HepG2 (cell line): Measurements from ENCODE around the gene FDPS. TPM values are rescaled to one million over a fixed set of nuclear protein-coding genes. Genes with fewer than 3 reads are reported as not detected.
A peak's percentile ranks its signal among the peaks of the same experiment; 100 is the strongest.

Experiments used
- ARHGAP35 ChIP-seq: sonication (generic); formaldehyde crosslinking; IDR thresholded peaks from 2 replicates; pipeline ENCODE4 v1.9.0; 2022; ENCODE audit warnings: mild to moderate bottlenecking, inconsistent platforms, moderate library complexity, missing genetic modification reagents, borderline replicate concordance
- E2F1 ChIP-seq: sonication (generic); formaldehyde crosslinking; IDR thresholded peaks from 2 replicates; pipeline ENCODE4 v1.5.0; 2020; ENCODE audit warnings: missing genetic modification reagents
- ESRRA ChIP-seq: sonication (generic); formaldehyde crosslinking; IDR thresholded peaks from 2 replicates; pipeline ENCODE4 v1.5.1; 2020; ENCODE audit warnings: mild to moderate bottlenecking, low read depth, missing genetic modification reagents
- GMEB2 ChIP-seq: IDR thresholded peaks from 2 replicates; pipeline ENCODE4 v1.6.1; 2016; ENCODE audit warnings: missing biosample characterization, missing genetic modification reagents, low read depth
- HNRNPLL ChIP-seq: fragments of 200-400 bp; formaldehyde crosslinking; IDR thresholded peaks from 2 replicates; pipeline ENCODE4 v1.6.1; 2017; ENCODE audit warnings: mild to moderate bottlenecking, low read depth, low read length; ENCODE audit not compliant: poor library complexity, severe bottlenecking
- IKZF4 ChIP-seq: sonication (generic); formaldehyde crosslinking; IDR thresholded peaks from 2 replicates; pipeline ENCODE4 v1.5.1; 2020; ENCODE audit warnings: borderline replicate concordance, mild to moderate bottlenecking, low read depth, missing genetic modification reagents; ENCODE audit errors: not compliant biosample characterization
- JDP2 ChIP-seq: sonication (generic); formaldehyde crosslinking; IDR thresholded peaks from 2 replicates; pipeline ENCODE4 v1.8.1; 2022; ENCODE audit warnings: missing genetic modification reagents, borderline replicate concordance
- MXD4 ChIP-seq: IDR thresholded peaks from 2 replicates; pipeline ENCODE4 v1.6.1; 2016; ENCODE audit warnings: mild to moderate bottlenecking, missing biosample characterization, missing genetic modification reagents
- NFAT5 ChIP-seq: sonication (generic); formaldehyde crosslinking; IDR thresholded peaks from 2 replicates; pipeline ENCODE4 v1.4.0; 2020; ENCODE audit warnings: missing genetic modification reagents
- NFE2 ChIP-seq: sonication (generic); formaldehyde crosslinking; IDR thresholded peaks from 2 replicates; pipeline ENCODE4 v1.4.0; 2020; ENCODE audit warnings: missing genetic modification reagents
- NRL ChIP-seq: sonication (generic); formaldehyde crosslinking; IDR thresholded peaks from 2 replicates; pipeline ENCODE4 v1.5.0; 2020; ENCODE audit warnings: missing genetic modification reagents, mild to moderate bottlenecking, moderate library complexity, borderline replicate concordance
- ONECUT2 ChIP-seq: sonication (generic); formaldehyde crosslinking; IDR thresholded peaks from 2 replicates; pipeline ENCODE4 v1.4.0; 2020; ENCODE audit warnings: missing genetic modification reagents
- RBM22 ChIP-seq: fragments of 200-400 bp; formaldehyde crosslinking; optimal IDR thresholded peaks from 2 replicates; pipeline ENCODE3; 2017; ENCODE audit warnings: mild to moderate bottlenecking, low read length, moderate library complexity
- RFX3 ChIP-seq: IDR thresholded peaks from 2 replicates; pipeline ENCODE4 v1.6.1; 2016; ENCODE audit warnings: missing biosample characterization, missing genetic modification reagents
- ZFP90 ChIP-seq: sonication (generic); formaldehyde crosslinking; IDR thresholded peaks from 2 replicates; pipeline ENCODE4 v1.8.0; 2022; ENCODE audit warnings: missing genetic modification reagents, mild to moderate bottlenecking, inconsistent platforms, borderline replicate concordance
- ZHX1 ChIP-seq: sonication (generic); formaldehyde crosslinking; IDR thresholded peaks from 2 replicates; pipeline ENCODE4 v1.8.1; 2022; ENCODE audit warnings: low read depth, mild to moderate bottlenecking, missing genetic modification reagents
- ZNF570 ChIP-seq: sonication (generic); formaldehyde crosslinking; IDR thresholded peaks from 2 replicates; pipeline ENCODE4 v1.4.0; 2020; ENCODE audit warnings: mild to moderate bottlenecking, missing genetic modification reagents, borderline replicate concordance
- polyA plus RNA-seq, 8 experiments: library from polyadenylated mRNA; depleted of rRNA in 3 of 8; stranded (reverse) in 7 of 8; unstranded in 1 of 8; fragments of >200 nt; fragmentation: Illumina TruSeq in 4 of 8; extraction: Trizol in 4 of 8; gene quantifications; 2 replicates each; pipeline versions ENCODE4 v1.2.1 to v1.2.3, GENCODE V29; 2011 to 2016; ENCODE audit warnings: low read depth in 4 of 8, missing spikeins in 1 of 8, mixed read lengths in 1 of 8; ENCODE audit not compliant: insufficient read depth in 1 of 8
- total RNA-seq, 5 experiments: library from RNA; depleted of rRNA; stranded (reverse); fragments of >200 nt; fragmentation: Illumina TruSeq; extraction: Trizol; gene quantifications; 2 replicates each; pipeline ENCODE4 v1.2.3, GENCODE V29; 2016; ENCODE audit warnings: low read depth in 1 of 5

FDPS gene
- total and polyA plus RNA-seq, 2 of the 13 experiments (the other 11 are each of a cell fraction or from before 2014, with no cell fraction given), result 264 to 519 TPM

GRCh38 chr1:155320661-155321617, 12.3 kb downstream of the FDPS start, which contains the start of gene RUSC1 (continued):
- no peak for TF ChIP-seq E2F1 (CRISPR knock-in tag)
- peak; percentile 89 for TF ChIP-seq RBM22
- TF ChIP-seq MXD4 (CRISPR knock-in tag), result no peak
- no peak for TF ChIP-seq ONECUT2 (CRISPR knock-in tag)
- no peak for TF ChIP-seq ZFP90 (CRISPR knock-in tag)
- peak; percentile 64 for TF ChIP-seq ZHX1
- no peak for TF ChIP-seq ZNF570
- TF ChIP-seq NFE2, result no peak
- TF ChIP-seq NFAT5 (CRISPR knock-in tag), result no peak
- no peak for TF ChIP-seq GMEB2
- TF ChIP-seq ARHGAP35 (CRISPR knock-in tag), result no peak
- TF ChIP-seq RFX3, result no peak
- TF ChIP-seq NRL (CRISPR knock-in tag), result no peak; the same call in 1 of the 2 replicates
- no peak for TF ChIP-seq JDP2
- TF ChIP-seq ESRRA, result no peak
- TF ChIP-seq HNRNPLL, result no peak
- no peak for TF ChIP-seq IKZF4 (CRISPR knock-in tag)
